Mammary epithelial cell (primary cell): ENCODE results near the gene CNTNAP1.

Experiments used
- CTCF ChIP-seq, 2 donors: IDR thresholded peaks in 1 of 2; conservative IDR thresholded peaks in 1 of 2; 2 replicates each; pipeline ENCODE4 v1.5.1; 2011 to 2012; ENCODE audit warnings: inconsistent platforms in 2 of 2, low read length in 2 of 2, mild to moderate bottlenecking in 2 of 2, control low read depth in 1 of 2, low read depth in 1 of 2; ENCODE audit not compliant: insufficient read depth in 1 of 2; ENCODE audit errors: extremely low read depth in 1 of 2
- EZH2 ChIP-seq: IDR thresholded peaks from 2 replicates; pipeline ENCODE4 v1.6.1; 2012; ENCODE audit warnings: low read length, inconsistent platforms, borderline replicate concordance

- TF ChIP-seq EZH2 (no peak), CTCF (conservative IDR thresholded peaks at IDR 0.05 in 1 of 2, IDR thresholded peaks at IDR 0.05 in 1 of 2; ENCODE audit: extremely low read depth in 1 of 2, insufficient read depth in 1 of 2, low read depth in 1 of 2, low read length in 2 of 2) (no peak)
Measured at GRCh38 chr17:42685831-42686230, 3.5 kb downstream of the CNTNAP1 start.
